HepG2 (cell line): ENCODE results near the gene SIRPA. TPM values are rescaled to one million over a fixed set of nuclear protein-coding genes. Genes with fewer than 3 reads are reported as not detected.

Source experiments
- CC2D1A ChIP-seq: sonication (generic); formaldehyde crosslinking; IDR thresholded peaks from 2 replicates; pipeline ENCODE4 v1.8.1; 2023; ENCODE audit warnings: mild to moderate bottlenecking, missing genetic modification reagents
- CERS6 ChIP-seq: sonication (generic); formaldehyde crosslinking; IDR thresholded peaks from 2 replicates; pipeline ENCODE4 v1.5.0; 2020; ENCODE audit warnings: missing genetic modification reagents
- FUBP1 ChIP-seq: sonication (generic); formaldehyde crosslinking; IDR thresholded peaks from 2 replicates; pipeline ENCODE4 v1.5.1; 2020; ENCODE audit warnings: missing genetic modification reagents, mild to moderate bottlenecking, borderline replicate concordance
- GRHL1 ChIP-seq: sonication (generic); formaldehyde crosslinking; conservative IDR thresholded peaks from 2 replicates; pipeline ENCODE4 v1.8.0; 2022; ENCODE audit warnings: missing genetic modification reagents
- JUNB ChIP-seq: sonication (generic); formaldehyde crosslinking; IDR thresholded peaks from 2 replicates; pipeline ENCODE4 v1.8.0; 2022; ENCODE audit warnings: missing genetic modification reagents, mild to moderate bottlenecking, borderline replicate concordance
- MED8 ChIP-seq: sonication (generic); formaldehyde crosslinking; IDR thresholded peaks from 2 replicates; pipeline ENCODE4 v1.8.1; 2023; ENCODE audit warnings: mild to moderate bottlenecking, missing genetic modification reagents; ENCODE audit not compliant: insufficient replicate concordance
- MIER2 ChIP-seq: IDR thresholded peaks from 2 replicates; pipeline ENCODE4 v1.6.1; 2016; ENCODE audit warnings: missing biosample characterization, missing genetic modification reagents
- PBX2 ChIP-seq: IDR thresholded peaks from 2 replicates; pipeline ENCODE4 v1.6.1; 2016; ENCODE audit warnings: control low read depth
- PLRG1 ChIP-seq: fragments of 450-650 bp; conservative IDR thresholded peaks from 2 replicates; pipeline ENCODE4 v1.6.1; 2016
- SMARCE1 ChIP-seq: fragments of 450-650 bp; IDR thresholded peaks from 2 replicates; pipeline ENCODE4 v1.6.1; 2017; ENCODE audit warnings: borderline replicate concordance
- SRSF4 ChIP-seq: fragments of 200-400 bp; formaldehyde crosslinking; IDR thresholded peaks from one replicate; pipeline ENCODE4 v1.6.1; 2018; ENCODE audit warnings: mild to moderate bottlenecking, low read depth, low read length, moderate library complexity; ENCODE audit not compliant: poor library complexity, severe bottlenecking
- STAT6 ChIP-seq: sonication (generic); formaldehyde crosslinking; IDR thresholded peaks from 2 replicates; pipeline ENCODE4 v1.4.0; 2020; ENCODE audit warnings: missing genetic modification reagents, mild to moderate bottlenecking, borderline replicate concordance
- TEAD3 ChIP-seq: optimal IDR thresholded peaks from 2 replicates; pipeline ENCODE3; 2016; ENCODE audit warnings: borderline replicate concordance
- ZNF138 ChIP-seq: sonication (generic); formaldehyde crosslinking; IDR thresholded peaks from 2 replicates; pipeline ENCODE4 v1.5.0; 2020; ENCODE audit warnings: mild to moderate bottlenecking, low read depth, missing genetic modification reagents
- ZNF143 ChIP-seq: sonication (generic); formaldehyde crosslinking; IDR thresholded peaks from 2 replicates; pipeline ENCODE4 v1.4.0; 2020; ENCODE audit warnings: missing genetic modification reagents
- ZNF17 ChIP-seq: sonication (generic); formaldehyde crosslinking; IDR thresholded peaks from 2 replicates; pipeline ENCODE4 v1.5.0; 2020; ENCODE audit warnings: mild to moderate bottlenecking, missing genetic modification reagents
- ZNF335 ChIP-seq: sonication (generic); formaldehyde crosslinking; IDR thresholded peaks from 2 replicates; pipeline ENCODE4 v1.4.0; 2020; ENCODE audit warnings: missing genetic modification reagents
- ZNF337 ChIP-seq: sonication (generic); formaldehyde crosslinking; IDR thresholded peaks from 2 replicates; pipeline ENCODE4 v1.5.1; 2020; ENCODE audit warnings: missing genetic modification reagents, low read depth, mild to moderate bottlenecking, borderline replicate concordance
- ZNF530 ChIP-seq: sonication (generic); formaldehyde crosslinking; IDR thresholded peaks from 2 replicates; pipeline ENCODE4 v1.5.0; 2020; ENCODE audit warnings: low read depth, mild to moderate bottlenecking, missing genetic modification reagents
- ZNF557 ChIP-seq: sonication (generic); formaldehyde crosslinking; IDR thresholded peaks from 2 replicates; pipeline ENCODE4 v1.4.0; 2020; ENCODE audit warnings: missing genetic modification reagents
- ZNF660 ChIP-seq: sonication (generic); formaldehyde crosslinking; IDR thresholded peaks from 2 replicates; pipeline ENCODE4 v1.5.1; 2020; ENCODE audit warnings: mild to moderate bottlenecking, low read depth, missing genetic modification reagents, borderline replicate concordance
- polyA plus RNA-seq, 8 experiments: library from polyadenylated mRNA; depleted of rRNA in 3 of 8; stranded (reverse) in 7 of 8; unstranded in 1 of 8; fragments of >200 nt; fragmentation: Illumina TruSeq in 4 of 8; extraction: Trizol in 4 of 8; gene quantifications; 2 replicates each; pipeline versions ENCODE4 v1.2.1 to v1.2.3, GENCODE V29; 2011 to 2016; ENCODE audit warnings: low read depth in 4 of 8, missing spikeins in 1 of 8, mixed read lengths in 1 of 8; ENCODE audit not compliant: insufficient read depth in 1 of 8
- total RNA-seq, 5 experiments: library from RNA; depleted of rRNA; stranded (reverse); fragments of >200 nt; fragmentation: Illumina TruSeq; extraction: Trizol; gene quantifications; 2 replicates each; pipeline ENCODE4 v1.2.3, GENCODE V29; 2016; ENCODE audit warnings: low read depth in 1 of 5

Gene SIRPA
- total and polyA plus RNA-seq, 2 of the 13 experiments (the other 11 are each of a cell fraction or from before 2014, with no cell fraction given): 7.2 to 17.6 TPM

- no peak for TF ChIP-seq JUNB (CRISPR knock-in tag)
- no peak for TF ChIP-seq CC2D1A (CRISPR knock-in tag)
- no peak for TF ChIP-seq SRSF4
- no peak for TF ChIP-seq ZNF335 (CRISPR knock-in tag)
- TF ChIP-seq TEAD3 (CRISPR knock-in tag): no peak
- no peak for TF ChIP-seq CERS6 (CRISPR knock-in tag)
- peak; percentile 80 for TF ChIP-seq MIER2
- no peak for TF ChIP-seq ZNF660 (CRISPR knock-in tag)
- TF ChIP-seq SMARCE1: no peak
- TF ChIP-seq FUBP1 (CRISPR knock-in tag): no peak
- TF ChIP-seq GRHL1: no peak
- TF ChIP-seq ZNF557: no peak
- no peak for TF ChIP-seq PBX2
- no peak for TF ChIP-seq PLRG1
- no peak for TF ChIP-seq ZNF337 (CRISPR knock-in tag)
- TF ChIP-seq MED8 (CRISPR knock-in tag): no peak
- no peak for TF ChIP-seq ZNF530 (CRISPR knock-in tag)
- no peak for TF ChIP-seq ZNF138 (CRISPR knock-in tag)
- TF ChIP-seq ZNF17 (CRISPR knock-in tag): no peak
- no peak for TF ChIP-seq STAT6
- TF ChIP-seq ZNF143 (CRISPR knock-in tag): no peak
These were observed 70.5 kb downstream of the SIRPA start (continued) for GRCh38 chr20:1965520-1966351.
